Caco-2 (cell line): Measurements from ENCODE around the gene RAB3D. TPM values are rescaled to one million over a fixed set of nuclear protein-coding genes. Genes with fewer than 3 reads are reported as not detected.

ENCODE experiments used
- BruUV-seq: library from RNA; stranded (reverse); fragments of 400-500 nt; replicated peaks from 2 replicates; lab custom pipeline; 2021; lab: Mats Ljungman, UMichigan
- CTCF ChIA-PET: fragments of 300-600 bp; sonication (Branson Sonifier 250); formaldehyde crosslinking; loops from one replicate; lab custom pipeline; 2022; ENCODE audit warnings: antibody characterized with exemption; lab: Charles Lee
- POLR2A ChIA-PET: fragments of 300-600 bp; sonication (Branson Sonifier 250); formaldehyde crosslinking; loops from one replicate; lab custom pipeline; 2022; ENCODE audit warnings: antibody characterized with exemption; lab: Charles Lee
- DNase-seq, 2 experiments: peaks; one replicate each; pipeline versions ENCODE4 v3.0.0 to v3.0.0-alpha.2; 2020 to 2022
- H3K27me3 ChIP-seq: replicated peaks from 2 replicates; pipeline ENCODE4 v1.6.0; 2011; ENCODE audit warnings: low read length; ENCODE audit not compliant: control insufficient read depth, insufficient read depth
- H3K36me3 ChIP-seq: 2 replicates; pipeline ENCODE4 v1.5.1; 2011; ENCODE audit warnings: low read length; ENCODE audit not compliant: control insufficient read depth, insufficient read depth
- H3K4me1 ChIP-seq: fragments of 250-450 bp; sonication (Bioruptor Pico); 2 replicates; pipeline ENCODE4 v1.5.1; 2020; ENCODE audit warnings: mild to moderate bottlenecking
- H3K4me3 ChIP-seq: 2 replicates; pipeline ENCODE4 v1.5.1; 2011; ENCODE audit warnings: low read depth, mild to moderate bottlenecking, control low read depth, low read length
- H3K9me3 ChIP-seq: fragments of 250-450 bp; sonication (Bioruptor Pico); 2 replicates; pipeline ENCODE4 v1.5.1; 2020; ENCODE audit warnings: mild to moderate bottlenecking, moderate library complexity
- H3K27ac Mint-ChIP-seq: one replicate; pipeline ENCODE4 v1.8.0; 2022; ENCODE audit warnings: mixed read lengths; ENCODE audit not compliant: unreplicated experiment
- H3K27me3 Mint-ChIP-seq: one replicate; pipeline ENCODE4 v1.8.0; 2022; ENCODE audit warnings: mixed read lengths; ENCODE audit not compliant: insufficient read depth, unreplicated experiment
- H3K36me3 Mint-ChIP-seq: one replicate; pipeline ENCODE4 v1.8.0; 2022; ENCODE audit warnings: mild to moderate bottlenecking, mixed read lengths; ENCODE audit not compliant: insufficient read depth, unreplicated experiment
- H3K4me1 Mint-ChIP-seq: one replicate; pipeline ENCODE4 v1.8.0; 2022; ENCODE audit warnings: low read depth, mixed read lengths; ENCODE audit not compliant: unreplicated experiment
- H3K4me3 Mint-ChIP-seq: one replicate; pipeline ENCODE4 v1.8.0; 2022; ENCODE audit warnings: mild to moderate bottlenecking, moderate library complexity, mixed read lengths; ENCODE audit not compliant: unreplicated experiment
- H3K9me3 Mint-ChIP-seq: one replicate; pipeline ENCODE4 v1.8.0; 2022; ENCODE audit warnings: mixed read lengths; ENCODE audit not compliant: unreplicated experiment
- intact Hi-C: fragments of 100-400 bp; cut with micrococcal nuclease; formaldehyde crosslinking; loops from one replicate; pipeline ENCODE4 v1.10.0; 2022; ENCODE audit not compliant: unreplicated experiment
- total RNA-seq: library from RNA; stranded (reverse); gene quantifications from 2 replicates; pipeline ENCODE4 v1.2.3, GENCODE V29; 2022
- TF ChIP-seq, protein P1 (sequence below), 2 experiments: fragments of 200-600 bp in 1 of 2; IDR thresholded peaks; 1 replicate in 1 of 2; 2 replicates in 1 of 2; pipeline versions ENCODE4 v1.5.1 to v1.8.0; 2011 to 2022; ENCODE audit warnings: antibody characterized with exemption in 1 of 2, control low read depth in 1 of 2, inconsistent platforms in 1 of 2, low read depth in 1 of 2, low read length in 1 of 2, mild to moderate bottlenecking in 1 of 2, moderate library complexity in 1 of 2; ENCODE audit not compliant: insufficient read depth in 1 of 2, severe bottlenecking in 1 of 2, unreplicated experiment in 1 of 2

The RAB3D gene
- total RNA-seq, 1 experiment from 2014 or later, result 28.0 TPM

DNA sequence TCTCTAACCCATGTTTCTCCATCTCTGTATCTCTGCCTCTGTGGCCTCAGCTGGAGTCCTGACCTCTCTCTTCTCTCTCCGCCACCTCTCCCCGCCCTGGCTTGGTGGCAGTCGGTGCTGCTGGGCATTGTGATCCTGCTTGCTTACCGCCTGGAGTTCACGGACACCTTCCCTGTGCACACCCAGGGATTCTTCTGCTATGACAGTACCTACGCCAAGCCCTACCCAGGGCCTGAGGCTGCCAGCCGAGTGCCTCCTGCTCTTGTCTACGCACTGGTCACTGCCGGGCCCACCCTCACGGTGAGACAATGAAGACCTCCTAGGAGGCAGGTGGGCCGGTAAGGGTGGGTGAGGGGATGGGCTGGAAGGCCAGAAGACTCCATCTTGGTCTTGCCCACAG, 20.0 kb upstream of the RAB3D start:
- H3K27ac Mint-ChIP-seq, result no peak overlapping the region
- intact Hi-C loops, result no loop called here
- H3K4me3 Mint-ChIP-seq, result no peak overlapping the region
- BruUV-seq, result no TSS peak
- CTCF ChIA-PET, result interaction anchor here (0.7 kb wide), 1 partner anchor 68 kb away, joined by 3 read pairs; no protein-coding TSS in a partner anchor
- no peaks in the 10 kb centered on the region for H3K4me1 ChIP-seq
- H3K36me3 Mint-ChIP-seq, result peaks cover 11% of the 10 kb centered on the region
- no peak overlapping the region for H3K4me3 ChIP-seq
- H3K9me3 ChIP-seq, result no peaks in the 10 kb centered on the region
- POLR2A ChIA-PET, result no interaction called here
- TF ChIP-seq, protein P1, sequence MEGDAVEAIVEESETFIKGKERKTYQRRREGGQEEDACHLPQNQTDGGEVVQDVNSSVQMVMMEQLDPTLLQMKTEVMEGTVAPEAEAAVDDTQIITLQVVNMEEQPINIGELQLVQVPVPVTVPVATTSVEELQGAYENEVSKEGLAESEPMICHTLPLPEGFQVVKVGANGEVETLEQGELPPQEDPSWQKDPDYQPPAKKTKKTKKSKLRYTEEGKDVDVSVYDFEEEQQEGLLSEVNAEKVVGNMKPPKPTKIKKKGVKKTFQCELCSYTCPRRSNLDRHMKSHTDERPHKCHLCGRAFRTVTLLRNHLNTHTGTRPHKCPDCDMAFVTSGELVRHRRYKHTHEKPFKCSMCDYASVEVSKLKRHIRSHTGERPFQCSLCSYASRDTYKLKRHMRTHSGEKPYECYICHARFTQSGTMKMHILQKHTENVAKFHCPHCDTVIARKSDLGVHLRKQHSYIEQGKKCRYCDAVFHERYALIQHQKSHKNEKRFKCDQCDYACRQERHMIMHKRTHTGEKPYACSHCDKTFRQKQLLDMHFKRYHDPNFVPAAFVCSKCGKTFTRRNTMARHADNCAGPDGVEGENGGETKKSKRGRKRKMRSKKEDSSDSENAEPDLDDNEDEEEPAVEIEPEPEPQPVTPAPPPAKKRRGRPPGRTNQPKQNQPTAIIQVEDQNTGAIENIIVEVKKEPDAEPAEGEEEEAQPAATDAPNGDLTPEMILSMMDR (IDR thresholded peaks at IDR 0.05; ENCODE audit: insufficient read depth in 1 of 2, low read depth in 1 of 2, low read length in 1 of 2, severe bottlenecking in 1 of 2, unreplicated experiment in 1 of 2), result no peak
- no peaks in the 10 kb centered on the region for H3K36me3 ChIP-seq
- peaks cover 11% of the 10 kb centered on the region for H3K4me1 Mint-ChIP-seq
- H3K27me3 Mint-ChIP-seq, result no peaks in the 10 kb centered on the region
- H3K27me3 ChIP-seq, result no peaks in the 10 kb centered on the region
- H3K9me3 Mint-ChIP-seq, result no peaks in the 10 kb centered on the region
- no peak for DNase-seq

DNA sequence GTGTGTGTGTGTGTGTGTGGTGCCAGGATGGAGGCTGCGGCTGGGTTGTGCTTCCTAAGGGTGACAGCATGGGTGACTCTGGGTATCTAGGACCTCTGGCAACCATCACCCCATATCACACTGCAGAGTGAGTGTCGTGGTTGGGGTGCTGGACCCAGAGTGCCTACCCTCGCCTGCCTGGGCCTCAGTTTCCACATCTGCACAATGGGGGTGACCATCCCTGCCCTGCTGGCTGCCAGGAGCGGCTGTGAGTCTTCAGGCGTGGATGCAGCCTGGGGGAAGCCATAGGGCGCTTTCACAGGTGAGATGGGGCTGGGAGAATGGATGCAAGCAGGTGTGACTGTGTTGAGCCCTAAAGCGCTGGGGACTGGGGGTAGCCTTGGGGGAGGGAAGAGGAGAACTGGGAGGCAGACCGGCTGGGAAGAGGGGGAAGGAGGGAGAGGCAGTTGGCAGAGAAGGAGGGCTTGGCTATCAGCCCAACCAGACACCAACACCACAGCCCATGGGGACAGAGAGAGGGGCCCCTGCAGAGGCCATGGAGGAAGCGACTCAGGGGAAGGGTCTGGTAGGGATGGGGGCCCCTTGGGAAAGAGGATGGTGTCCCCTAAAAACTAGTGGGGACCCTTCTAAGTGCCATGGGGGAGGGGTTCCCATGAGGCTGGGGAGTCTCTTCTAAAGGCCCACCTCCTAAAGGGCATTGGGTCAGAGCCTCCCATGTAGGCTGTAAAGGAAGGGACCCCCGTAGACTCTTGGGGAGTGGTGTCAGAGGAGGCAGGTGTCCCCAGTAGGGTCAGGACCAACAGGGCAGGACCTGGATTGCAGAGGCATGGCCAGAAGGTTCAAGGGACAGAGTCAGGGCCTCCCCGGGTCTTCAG, 17.5 kb upstream of the RAB3D start:
- Mint-ChIP-seq H3K36me3 (peaks cover 11% of the 10 kb centered on the region), H3K4me3 (peak overlapping the region; percentile 82), H3K9me3 (no peaks in the 10 kb centered on the region), H3K27ac (no peak overlapping the region), H3K27me3 (no peaks in the 10 kb centered on the region), H3K4me1 (peaks cover 9% of the 10 kb centered on the region)
- Histone ChIP-seq H3K4me3 (no peak overlapping the region), H3K9me3 (no peaks in the 10 kb centered on the region), H3K4me1 (no peaks in the 10 kb centered on the region), H3K27me3 (no peaks in the 10 kb centered on the region), H3K36me3 (no peaks in the 10 kb centered on the region)
- DNase-seq, result no peak
- TF ChIP-seq, protein P1 (IDR thresholded peaks at IDR 0.05; ENCODE audit: insufficient read depth in 1 of 2, low read depth in 1 of 2, low read length in 1 of 2, severe bottlenecking in 1 of 2, unreplicated experiment in 1 of 2), result no peak
- BruUV-seq, result no TSS peak
- ChIA-PET CTCF (no interaction called here), POLR2A (no interaction called here)
- intact Hi-C loops, result no loop called here

DNA sequence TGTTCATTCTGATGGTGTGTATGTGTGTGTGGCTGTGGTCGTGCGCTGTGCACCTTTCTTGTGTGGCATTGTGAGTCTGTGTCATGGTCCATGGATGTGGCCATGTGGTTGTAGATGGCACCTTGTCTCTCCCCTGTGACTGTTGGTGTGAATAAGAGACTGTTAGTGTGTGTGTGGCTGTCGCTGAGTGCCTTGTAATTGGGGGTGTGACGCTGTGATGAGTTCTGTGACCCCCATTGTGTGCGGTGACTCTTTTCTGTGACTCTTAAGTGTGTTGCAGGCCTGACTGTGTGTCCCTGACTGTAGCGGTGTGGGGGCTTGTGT, 16.6 kb upstream of the RAB3D start:
- Mint-ChIP-seq H3K9me3 (no peaks in the 10 kb centered on the region), H3K4me3 (peak overlapping the region; percentile 82), H3K36me3 (peaks cover 11% of the 10 kb centered on the region), H3K27me3 (no peaks in the 10 kb centered on the region), H3K4me1 (peaks cover 5% of the 10 kb centered on the region), H3K27ac (peak overlapping the region; percentile 30)
- ChIA-PET POLR2A (no interaction called here), CTCF (interaction anchor here (0.6 kb wide), 1 partner anchor 126 kb away, joined by 3 read pairs; no protein-coding TSS in a partner anchor)
- H3K9me3 ChIP-seq, result no peaks in the 10 kb centered on the region
- peak overlapping the region; percentile 60 for H3K4me3 ChIP-seq
- H3K27me3 ChIP-seq, result no peaks in the 10 kb centered on the region
- BruUV-seq, result TSS peak; percentile 22
- no peaks in the 10 kb centered on the region for H3K4me1 ChIP-seq
- intact Hi-C loops, result no loop called here
- no peak for DNase-seq
- TF ChIP-seq, protein P1 (IDR thresholded peaks at IDR 0.05; ENCODE audit: insufficient read depth in 1 of 2, low read depth in 1 of 2, low read length in 1 of 2, severe bottlenecking in 1 of 2, unreplicated experiment in 1 of 2), result no peak
- H3K36me3 ChIP-seq, result no peaks in the 10 kb centered on the region
